Gastrocnemius medialis (tissue), 4 donors: Measurements from ENCODE around the gene DGCR8. TPM values are rescaled to one million over a fixed set of nuclear protein-coding genes. Genes with fewer than 3 reads are reported as not detected.

Source experiments
- ATAC-seq, 2 donors: fragments of 150-250 bp; one replicate each; pipeline ENCODE4 v1.9.1; 2016
- DNase-seq, 2 donors: peaks; one replicate each; pipeline ENCODE4 v3.0.0-alpha.2; 2019
- H3K27ac ChIP-seq, 4 donors: fragments of 200-600 bp; sonication (generic); 1 replicate in 1 of 4; 2 replicates in 3 of 4; pipeline ENCODE4 v1.5.1; 2016 to 2018; ENCODE audit warnings: mild to moderate bottlenecking in 2 of 4, moderate library complexity in 1 of 4
- H3K27me3 ChIP-seq, 3 donors: fragments of 200-600 bp; sonication (generic) in 2 of 3; 1 replicate in 1 of 3; 2 replicates in 2 of 3; pipeline versions ENCODE4 v1.5.1 to v1.6.0; 2016 to 2019; ENCODE audit warnings: mild to moderate bottlenecking in 1 of 3, moderate library complexity in 1 of 3
- H3K36me3 ChIP-seq, 2 donors: fragments of 200-600 bp; sonication (generic) in 1 of 2; one replicate each; pipeline ENCODE4 v1.5.1; 2017 to 2018
- H3K4me1 ChIP-seq, 2 donors: fragments of 200-600 bp; sonication (generic) in 1 of 2; one replicate each; pipeline ENCODE4 v1.5.1; 2016 to 2017; ENCODE audit warnings: mild to moderate bottlenecking in 2 of 2
- H3K4me3 ChIP-seq, 4 donors: fragments of 200-600 bp; sonication (generic) in 3 of 4; 1 replicate in 1 of 4; 2 replicates in 3 of 4; pipeline ENCODE4 v1.5.1; 2016 to 2019; ENCODE audit warnings: mild to moderate bottlenecking in 2 of 4
- H3K9me3 ChIP-seq, 3 donors: fragments of 200-600 bp; sonication (generic) in 2 of 3; 1 replicate in 1 of 3; 2 replicates in 2 of 3; pipeline ENCODE4 v1.5.1; 2016 to 2019
- POLR2A ChIP-seq, 2 donors: fragments of 450-650 bp; IDR thresholded peaks; one replicate each; pipeline ENCODE4 v1.6.1; 2017; ENCODE audit warnings: antibody characterized with exemption in 2 of 2, mild to moderate bottlenecking in 2 of 2, moderate library complexity in 2 of 2
- in situ Hi-C, 4 donors: fragments of 200-750 bp; cut with MboI; loops; one replicate each; pipeline versions ENCODE4 v1.15.0 to v1.8.0; 2017; ENCODE audit warnings: low sequenced_read_pairs in 4 of 4
- intact Hi-C: fragments of 100-400 bp; cut with DNase I; formaldehyde crosslinking; loops from one replicate; pipeline ENCODE4 v1.15.1; 2023; ENCODE audit warnings: low total_unique reads
- total RNA-seq, 4 donors: library from RNA; depleted of rRNA; stranded (reverse); fragments of >200 nt; gene quantifications; one replicate each; pipeline versions ENCODE4 v1.1.0 to v1.2.3, GENCODE V29; 2016
- TF ChIP-seq, protein P1 (sequence below), 5 experiments: fragments of 450-650 bp in 3 of 5; fragments of 200-600 bp in 2 of 5; sonication (generic) in 2 of 5; IDR thresholded peaks in 4 of 5; conservative IDR thresholded peaks in 1 of 5; 1 replicate in 4 of 5; 2 replicates in 1 of 5; pipeline ENCODE4 v1.5.1; 2016 to 2019; ENCODE audit warnings: antibody characterized with exemption in 5 of 5, mild to moderate bottlenecking in 3 of 5, moderate library complexity in 3 of 5

Gene DGCR8
- total RNA-seq, 4 donors from 2014 or later: 5.2 to 16.5 (median 11.2) TPM

DNA sequence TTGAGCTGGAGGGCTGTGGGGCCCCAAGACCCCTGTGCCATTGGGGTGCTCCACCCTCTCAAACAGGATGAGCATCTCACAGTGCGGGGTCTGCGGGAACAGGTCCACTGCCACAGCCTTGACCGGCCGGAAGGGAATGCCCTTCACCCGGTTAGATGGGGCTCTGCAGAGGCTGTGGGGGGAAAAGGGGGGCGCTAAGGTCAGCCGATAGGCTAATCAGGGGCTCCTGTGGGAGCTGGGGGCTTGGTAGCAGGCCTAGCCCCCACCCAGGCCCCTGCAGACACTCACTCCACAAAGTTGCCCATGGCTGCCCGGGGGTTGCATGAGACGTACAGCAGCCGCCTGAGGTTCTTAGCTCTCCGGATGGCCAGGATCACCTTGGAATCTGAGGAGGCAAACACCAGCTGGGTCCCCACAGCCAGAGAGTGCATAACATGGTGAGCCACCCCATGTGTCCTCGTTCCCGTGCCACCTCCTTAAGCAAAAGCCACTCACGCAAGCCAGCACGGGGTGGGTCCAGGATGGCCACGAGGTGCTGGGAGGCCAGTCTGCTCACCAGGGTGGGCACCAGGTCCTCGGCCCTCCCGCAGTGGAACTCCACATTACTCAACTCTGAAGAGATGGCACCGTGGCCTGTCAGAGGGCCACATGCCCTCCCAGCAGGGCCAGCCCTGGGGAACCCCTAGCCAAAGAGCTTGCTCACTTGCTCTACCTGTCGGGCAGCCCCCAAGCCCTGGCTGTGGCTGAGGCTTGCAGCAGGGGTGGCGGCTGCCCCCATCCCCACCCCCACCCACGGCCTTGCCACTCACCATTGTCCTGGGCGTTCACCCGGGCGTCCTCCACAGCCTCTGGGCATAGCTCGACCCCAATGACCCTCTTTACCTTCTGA is 32.8 kb downstream of the DGCR8 start:
- no peak overlapping the region for H3K4me3 ChIP-seq
- ATAC-seq (no peak), DNase-seq (no peak)
- H3K27me3 ChIP-seq: no peaks in the 10 kb centered on the region
- peaks cover 15 to 32% of the 10 kb centered on the region in 2 donors for H3K4me1 ChIP-seq
- in situ Hi-C loops: no loop called here
- H3K9me3 ChIP-seq: no peaks in the 10 kb centered on the region
- H3K36me3 ChIP-seq: peaks cover 0 to 49% of the 10 kb centered on the region in 2 donors
- H3K27ac ChIP-seq: peak overlapping the region in 3 of 4 donors; percentile 42 to 69 (median 59)
- no peak for TF ChIP-seq POLR2A (IDR thresholded peaks at IDR 0.05)
- TF ChIP-seq, protein P1, sequence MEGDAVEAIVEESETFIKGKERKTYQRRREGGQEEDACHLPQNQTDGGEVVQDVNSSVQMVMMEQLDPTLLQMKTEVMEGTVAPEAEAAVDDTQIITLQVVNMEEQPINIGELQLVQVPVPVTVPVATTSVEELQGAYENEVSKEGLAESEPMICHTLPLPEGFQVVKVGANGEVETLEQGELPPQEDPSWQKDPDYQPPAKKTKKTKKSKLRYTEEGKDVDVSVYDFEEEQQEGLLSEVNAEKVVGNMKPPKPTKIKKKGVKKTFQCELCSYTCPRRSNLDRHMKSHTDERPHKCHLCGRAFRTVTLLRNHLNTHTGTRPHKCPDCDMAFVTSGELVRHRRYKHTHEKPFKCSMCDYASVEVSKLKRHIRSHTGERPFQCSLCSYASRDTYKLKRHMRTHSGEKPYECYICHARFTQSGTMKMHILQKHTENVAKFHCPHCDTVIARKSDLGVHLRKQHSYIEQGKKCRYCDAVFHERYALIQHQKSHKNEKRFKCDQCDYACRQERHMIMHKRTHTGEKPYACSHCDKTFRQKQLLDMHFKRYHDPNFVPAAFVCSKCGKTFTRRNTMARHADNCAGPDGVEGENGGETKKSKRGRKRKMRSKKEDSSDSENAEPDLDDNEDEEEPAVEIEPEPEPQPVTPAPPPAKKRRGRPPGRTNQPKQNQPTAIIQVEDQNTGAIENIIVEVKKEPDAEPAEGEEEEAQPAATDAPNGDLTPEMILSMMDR (IDR thresholded peaks at IDR 0.05 in 4 of 5, conservative IDR thresholded peaks at IDR 0.05 in 1 of 5): no peak
- intact Hi-C loops: no loop called here

DNA sequence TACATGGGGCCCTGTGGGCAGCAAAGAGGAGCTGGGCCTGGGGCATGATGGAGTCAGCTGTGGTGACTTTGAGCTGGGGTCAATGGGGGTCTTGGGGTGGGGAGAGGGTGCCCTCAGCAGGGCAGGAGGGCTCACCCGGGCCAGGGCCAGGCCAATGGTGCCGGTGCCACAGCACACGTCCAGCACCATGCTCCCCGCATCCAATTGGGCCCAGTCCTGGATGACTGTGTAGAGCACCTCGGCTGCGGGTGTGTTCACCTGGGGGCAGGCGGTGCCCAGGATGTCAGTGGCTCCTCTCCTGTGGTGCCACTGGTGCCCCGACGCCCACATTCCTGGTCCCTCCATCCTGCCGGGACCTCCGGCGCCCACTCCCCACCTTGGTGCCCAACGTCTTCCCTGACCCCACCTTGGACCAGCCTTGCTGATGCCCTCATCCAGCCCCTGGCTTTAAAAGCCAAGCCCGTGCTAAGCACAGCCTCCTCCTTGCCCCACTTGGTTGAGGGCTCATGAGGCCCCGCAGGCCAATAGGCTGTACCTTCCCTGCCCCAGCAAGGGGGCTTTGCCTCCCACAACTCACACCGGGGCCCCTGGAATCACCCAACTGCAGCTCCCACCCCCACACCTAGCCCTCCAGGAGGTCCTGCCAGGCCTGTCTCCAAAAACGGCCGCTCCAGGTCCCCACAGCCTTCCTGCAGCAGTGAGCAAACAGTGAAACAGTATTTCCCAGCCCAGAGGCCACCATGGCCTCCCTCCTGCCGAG is 33.7 kb downstream of the DGCR8 start:
- ATAC-seq (no peak), DNase-seq (no peak)
- Histone ChIP-seq H3K36me3 (peaks cover 0 to 41% of the 10 kb centered on the region in 2 donors), H3K27ac (peak overlapping the region in 1 of 4 donors; percentile 99), H3K9me3 (no peaks in the 10 kb centered on the region), H3K4me1 (peaks cover 23 to 40% of the 10 kb centered on the region in 2 donors), H3K4me3 (no peak overlapping the region), H3K27me3 (no peaks in the 10 kb centered on the region)
- no peak for TF ChIP-seq POLR2A (IDR thresholded peaks at IDR 0.05)
- TF ChIP-seq, protein P1 (IDR thresholded peaks at IDR 0.05 in 4 of 5, conservative IDR thresholded peaks at IDR 0.05 in 1 of 5): no peak
- in situ Hi-C loops (no loop called here), intact Hi-C loops (no loop called here)

DNA sequence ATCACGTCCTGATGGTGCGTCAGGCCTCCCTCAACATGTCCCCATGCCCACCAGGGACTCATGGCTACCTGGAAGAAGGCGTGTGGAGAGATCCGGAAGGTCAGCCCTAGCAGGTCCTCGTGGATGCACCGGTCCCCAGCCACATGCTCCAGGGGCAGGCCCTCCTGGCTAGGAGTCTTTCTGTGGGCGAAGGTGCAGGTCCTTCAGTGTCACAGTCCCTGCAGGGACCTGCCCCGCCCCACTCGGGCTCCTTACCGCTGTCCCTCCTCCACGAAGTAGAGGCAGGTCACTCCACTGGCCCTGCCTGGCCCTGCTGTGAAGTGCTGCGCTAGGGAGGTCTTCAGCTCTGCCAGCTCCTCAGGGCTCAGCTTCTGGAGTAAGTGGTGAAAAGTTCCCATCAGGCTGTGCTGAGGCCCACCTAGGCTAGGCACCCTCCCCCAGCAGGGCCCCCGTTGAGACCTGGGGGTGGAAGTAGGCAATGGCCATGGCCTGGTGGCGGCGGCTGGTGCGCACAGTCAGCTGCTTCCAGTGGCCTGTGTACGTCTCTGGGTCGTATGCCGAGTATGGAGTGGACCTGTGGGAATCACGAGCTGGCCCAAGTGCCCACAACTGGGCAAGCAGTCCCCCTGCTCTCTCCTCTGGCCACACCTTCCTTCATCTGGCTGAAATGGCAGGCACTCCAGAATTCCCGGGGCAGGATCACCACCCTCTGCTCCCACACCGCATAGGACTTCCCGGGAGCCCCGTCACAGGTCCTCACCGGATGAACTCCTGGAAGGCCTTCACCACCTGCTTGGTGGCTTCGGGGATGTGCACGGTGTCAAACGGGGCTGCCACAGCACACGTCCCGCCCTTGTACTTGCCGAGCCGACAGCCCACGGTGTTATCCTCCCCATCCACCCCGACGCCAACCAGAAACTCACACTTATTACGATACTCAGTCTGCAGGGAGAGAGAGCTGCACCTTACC is 34.8 kb downstream of the DGCR8 start:
- peaks cover 0 to 39% of the 10 kb centered on the region in 2 donors for H3K36me3 ChIP-seq
- ATAC-seq: no peak

More for the DNA sequence above, 34.8 kb downstream of the DGCR8 start:
- TF ChIP-seq, protein P1 (IDR thresholded peaks at IDR 0.05 in 4 of 5, conservative IDR thresholded peaks at IDR 0.05 in 1 of 5): no peak
- no peak for TF ChIP-seq POLR2A (IDR thresholded peaks at IDR 0.05)
- Histone ChIP-seq H3K4me3 (no peak overlapping the region), H3K9me3 (no peaks in the 10 kb centered on the region), H3K27me3 (no peaks in the 10 kb centered on the region), H3K27ac (peak overlapping the region; percentile 94 to 99 (median 96)), H3K4me1 (peaks cover 28 to 43% of the 10 kb centered on the region in 2 donors)
- no peak for DNase-seq
- in situ Hi-C loops (no loop called here), intact Hi-C loops (loop anchor here (5.0 kb wide), 2 partner anchors 92 to 132 kb away; partner anchors contain the start of gene TANGO2)
